Heart left ventricle (tissue), 16 donors: ENCODE measurements around the gene CEP89. TPM values are rescaled to one million over a fixed set of nuclear protein-coding genes. Genes with fewer than 3 reads are reported as not detected.

Source experiments
- ATAC-seq, 4 donors: fragments of 200-7000 bp; cut with Tn5 transposase; one replicate each; pipeline ENCODE4 v1.9.1; 2020 to 2022; ENCODE audit warnings: moderate library complexity in 4 of 4, mild to moderate bottlenecking in 3 of 4, moderate number of reproducible peaks in 1 of 4
- DNase-seq, 5 donors: peaks; one replicate each; pipeline ENCODE4 v3.0.0-alpha.2; 2020
- H3K27ac ChIP-seq, 12 donors: fragments of 200-600 bp; sonication (generic) in 4 of 12; one replicate each; pipeline versions ENCODE4 v1.5.0 to v1.8.0; 2016 to 2022; ENCODE audit warnings: mild to moderate bottlenecking in 2 of 12
- H3K27me3 ChIP-seq, 9 donors: fragments of 200-600 bp; sonication (generic) in 2 of 9; one replicate each; pipeline versions ENCODE4 v1.5.1 to v1.8.0; 2016 to 2022; ENCODE audit warnings: mild to moderate bottlenecking in 3 of 9
- H3K36me3 ChIP-seq, 9 donors: fragments of 200-600 bp; sonication (generic) in 2 of 9; one replicate each; pipeline versions ENCODE4 v1.5.0 to v1.8.0; 2018 to 2022; ENCODE audit warnings: mild to moderate bottlenecking in 2 of 9
- H3K4me1 ChIP-seq, 12 donors: fragments of 200-600 bp; sonication (generic) in 4 of 12; one replicate each; pipeline versions ENCODE4 v1.5.0 to v1.8.0; 2016 to 2022; ENCODE audit warnings: mild to moderate bottlenecking in 3 of 12
- H3K4me3 ChIP-seq, 12 donors: fragments of 200-600 bp; sonication (generic) in 4 of 12; one replicate each; pipeline versions ENCODE4 v1.5.0 to v1.8.0; 2017 to 2022; ENCODE audit warnings: mild to moderate bottlenecking in 9 of 12, moderate library complexity in 4 of 12
- H3K9me3 ChIP-seq, 12 donors: fragments of 200-600 bp; sonication (generic) in 4 of 12; one replicate each; pipeline versions ENCODE4 v1.5.0 to v1.8.0; 2016 to 2022; ENCODE audit warnings: mild to moderate bottlenecking in 1 of 12
- CTCF ChIP-seq, 12 donors: fragments of 200-600 bp; sonication (generic) in 4 of 12; IDR thresholded peaks; one replicate each; pipeline versions ENCODE4 v1.5.0 to v1.8.0; 2018 to 2022; ENCODE audit warnings: antibody characterized with exemption in 12 of 12, mild to moderate bottlenecking in 5 of 12
- POLR2A ChIP-seq, 2 donors: fragments of 450-650 bp; IDR thresholded peaks; one replicate each; pipeline ENCODE4 v1.6.1; 2017; ENCODE audit warnings: antibody characterized with exemption in 2 of 2, mild to moderate bottlenecking in 2 of 2, moderate library complexity in 2 of 2
- WGBS, 4 donors: extraction: QIAGEN DNeasy Blood & Tissue Kit in 2 of 4; methylation state at CpG; one replicate each; pipeline versions ENCODE4 v1.1.5 to v1.1.7; 2013 to 2018; 5-methylcytosine and 5-hydroxymethylcytosine counted together
- intact Hi-C, 10 donors: fragments of 100-400 bp; cut with DNase I; formaldehyde crosslinking; loops; one replicate each; pipeline versions ENCODE4 v1.11.1 to v1.14.2; 2022
- polyA plus RNA-seq, 2 donors: library from polyadenylated mRNA; stranded (reverse); fragments of 200-250 nt; gene quantifications; one replicate each; pipeline ENCODE4 v1.2.3, GENCODE V29; 2013
- total RNA-seq, 9 donors: library from RNA; depleted of rRNA in 2 of 9; stranded (reverse); fragments of >200 nt in 2 of 9; fragmentation: NEBNext Ultra II Directional in 3 of 9; extraction: Animal tissue kit (Norgen Biotek cat#: 25700) in 3 of 9; gene quantifications; one replicate each; pipeline versions ENCODE4 v1.1.0 to v1.2.4, GENCODE V29; 2016 to 2023
- donor health status: ischemic (EF 13 %, LVEDD 7.1; RV severe dilation, severe dysfunction).
- donor health status: healthy with polysubstance abuse.
- donor health status: DM: no; HTN: yes; CAD: no.
- donor health status: DM: no; HTN: no; CAD: no.
- donor health status: ischemic (EF 25% LVEDD 6.9; RV normal size, moderate dysfunction).
- donor health status: ischemic (EF 25% LVEDD 5.7; RV mildly dilated, moderate dysfunction).
- donor health status: healthy.
- donor health status: DM: yes; HTN: yes; CAD: no.
- donor health status: ischemic (EF 35%, LVEDD 5.7; RV mildly dilated, moderate dysfunction).
- donor health status: nonischemic (EF 11% LVEDD 7.7; RV severe dilation, severe dysfunction).
- donor health status: DM: yes; HTN: yes; CAD: no.
- donor health status: PGD.
- donor health status: ischemic (EF 29% LVEDD 5.4; RV normal size, mild dysfunction).
- donor health status: nonischemic (EF 23%, LVEDD 6.1; RV moderate dilation, normal function).

CEP89 gene
- total and polyA plus RNA-seq, 11 donors: 5.4 to 16.0 (median 12.0) TPM

- WGBS, 4 donors: 91 to 97% (median 94%) methylated on average over 3 of the region's 3 CpGs
- intact Hi-C loops: no loop called here
- Histone ChIP-seq H3K36me3 (no peaks in the 10 kb centered on the region), H3K27ac (no peak overlapping the region), H3K9me3 (no peaks in the 10 kb centered on the region), H3K27me3 (no peaks in the 10 kb centered on the region), H3K4me3 (no peak overlapping the region), H3K4me1 (no peaks in the 10 kb centered on the region)
- no peak for DNase-seq
- TF ChIP-seq POLR2A (IDR thresholded peaks at IDR 0.05) (no peak), CTCF (IDR thresholded peaks at IDR 0.05) (no peak)
- no peak for ATAC-seq
Observed at GRCh38 chr19:32861596-32861995, 110.2 kb downstream of the CEP89 start.

- Histone ChIP-seq H3K4me1 (no peaks in the 10 kb centered on the region), H3K27me3 (no peaks in the 10 kb centered on the region), H3K36me3 (no peaks in the 10 kb centered on the region), H3K9me3 (no peaks in the 10 kb centered on the region), H3K4me3 (no peak overlapping the region), H3K27ac (no peak overlapping the region)
- 90 to 98% (median 93%) methylated on average over 19 of the region's 19 CpGs for WGBS, 4 donors
- no peak for ATAC-seq
- DNase-seq: no peak
- intact Hi-C loops: no loop called here
- TF ChIP-seq CTCF (IDR thresholded peaks at IDR 0.05) (no peak), POLR2A (IDR thresholded peaks at IDR 0.05) (no peak)
Observed at GRCh38 chr19:32859591-32859990, 112.2 kb downstream of the CEP89 start.

- Histone ChIP-seq H3K27ac (no peak overlapping the region), H3K27me3 (no peaks in the 10 kb centered on the region), H3K4me1 (no peaks in the 10 kb centered on the region), H3K9me3 (no peaks in the 10 kb centered on the region), H3K4me3 (no peak overlapping the region), H3K36me3 (no peaks in the 10 kb centered on the region)
- 87 to 95% (median 93%) methylated on average over 10 of the region's 10 CpGs for WGBS, 4 donors
- ATAC-seq: no peak
- TF ChIP-seq POLR2A (IDR thresholded peaks at IDR 0.05) (no peak), CTCF (IDR thresholded peaks at IDR 0.05) (no peak)
- DNase-seq: no peak
- intact Hi-C loops: no loop called here
Observed at GRCh38 chr19:32858559-32858958, 113.2 kb downstream of the CEP89 start.

GRCh38 chr19:32858155-32858554 is 113.6 kb downstream of the CEP89 start:
- ATAC-seq: no peak
- H3K27ac ChIP-seq: no peak overlapping the region
- H3K4me1 ChIP-seq: no peaks in the 10 kb centered on the region
- H3K36me3 ChIP-seq: no peaks in the 10 kb centered on the region
- H3K27me3 ChIP-seq: no peaks in the 10 kb centered on the region
- TF ChIP-seq POLR2A (IDR thresholded peaks at IDR 0.05): no peak
- no peak for TF ChIP-seq CTCF (IDR thresholded peaks at IDR 0.05)
- no peak overlapping the region for H3K4me3 ChIP-seq
- intact Hi-C loops: no loop called here
- DNase-seq: no peak
- H3K9me3 ChIP-seq: no peaks in the 10 kb centered on the region
- WGBS, 4 donors: 84 to 89% (median 85%) methylated on average over 13 of the region's 13 CpGs
